ENCODE measurements around the gene GUCD1.

- TF ChIP-seq ZFP37 (tag by site-specific recombination; IDR thresholded peaks at IDR 0.05) (no peak), ZNF707 (tag by site-specific recombination; IDR thresholded peaks at IDR 0.05) (no peak), CTCF (tag by site-specific recombination; IDR thresholded peaks at IDR 0.05) (no peak), ZNF521 (tag by site-specific recombination; IDR thresholded peaks at IDR 0.05) (no peak)
Measured at GRCh38 chr22:24580276-24580675, 25.3 kb upstream of the GUCD1 start.
